Measurements from ENCODE around the gene ARMC12. TPM values are rescaled to one million over a fixed set of nuclear protein-coding genes. Genes with fewer than 3 reads are reported as not detected.
A peak's percentile ranks its signal among the peaks of the same experiment; 100 is the strongest.

ARMC12 gene
- total RNA-seq, 4 donors from 2014 or later, result 1.6 TPM; not detected in 2

GRCh38 chr6:35727935-35728682 is 8.7 kb upstream of the ARMC12 start:
- H3K27ac ChIP-seq, result peak overlapping the region; percentile 98 to 100
- H3K9me3 ChIP-seq, result no peaks in the 10 kb centered on the region
- TF ChIP-seq POLR2A (IDR thresholded peaks at IDR 0.05), result peak in 1 of 2 donors; percentile 69
- no peak for TF ChIP-seq CTCF (IDR thresholded peaks at IDR 0.05)
- no peaks in the 10 kb centered on the region for H3K36me3 ChIP-seq
- H3K27me3 ChIP-seq, result no peaks in the 10 kb centered on the region
- DNase-seq, result peak; percentile 93 to 95
- intact Hi-C loops (cut with DNase I; ENCODE audit: low total_unique reads), result loop anchor here (5.0 kb wide), 1 partner anchor 41 kb away; the partner anchor contains the start of gene FKBP5
- H3K4me3 ChIP-seq, result peak overlapping the region; percentile 42 to 59
- peaks cover 31 to 41% of the 10 kb centered on the region in 2 donors for H3K4me1 ChIP-seq

GRCh38 chr6:35728683-35729678 is 7.9 kb upstream of the ARMC12 start:
- peak overlapping the region; percentile 42 to 59 for H3K4me3 ChIP-seq

GRCh38 chr6:35729722-35730121 is 7.1 kb upstream of the ARMC12 start:
- intact Hi-C loops (cut with DNase I; ENCODE audit: low total_unique reads), result loop anchor here (5.0 kb wide), 2 partner anchors 42 to 127 kb away; partner anchors contain the start of gene FKBP5
- peaks cover 35 to 42% of the 10 kb centered on the region in 2 donors for H3K4me1 ChIP-seq
- no peaks in the 10 kb centered on the region for H3K36me3 ChIP-seq
- no peaks in the 10 kb centered on the region for H3K9me3 ChIP-seq
- H3K4me3 ChIP-seq, result no peak overlapping the region
- no peaks in the 10 kb centered on the region for H3K27me3 ChIP-seq
- DNase-seq, result no peak
- H3K27ac ChIP-seq, result peak overlapping the region; percentile 98 to 100
- TF ChIP-seq POLR2A (IDR thresholded peaks at IDR 0.05) (no peak), CTCF (IDR thresholded peaks at IDR 0.05) (no peak)

More at GRCh38 chr6:35728683-35729678, 7.9 kb upstream of the ARMC12 start:
- DNase-seq, result peak in 1 of 2 donors; percentile 51
- Histone ChIP-seq H3K4me1 (peaks cover 35 to 42% of the 10 kb centered on the region in 2 donors), H3K27me3 (no peaks in the 10 kb centered on the region), H3K36me3 (no peaks in the 10 kb centered on the region), H3K9me3 (no peaks in the 10 kb centered on the region), H3K27ac (peak overlapping the region; percentile 98 to 100)
- intact Hi-C loops (cut with DNase I; ENCODE audit: low total_unique reads), result loop anchor here (5.0 kb wide), 1 partner anchor 42 kb away; the partner anchor contains the start of gene FKBP5
- TF ChIP-seq POLR2A (IDR thresholded peaks at IDR 0.05) (no peak), CTCF (IDR thresholded peaks at IDR 0.05) (no peak)

GRCh38 chr6:35730745-35731413 is 6.0 kb upstream of the ARMC12 start:
- intact Hi-C loops (cut with DNase I; ENCODE audit: low total_unique reads), result loop anchor here (5.0 kb wide), 1 partner anchor 129 kb away; no protein-coding TSS in a partner anchor
- Histone ChIP-seq H3K27ac (peak overlapping the region; percentile 98 to 100), H3K9me3 (no peaks in the 10 kb centered on the region), H3K27me3 (no peaks in the 10 kb centered on the region), H3K4me1 (peaks cover 32 to 35% of the 10 kb centered on the region in 2 donors), H3K36me3 (no peaks in the 10 kb centered on the region), H3K4me3 (peak overlapping the region; percentile 55 to 66)
- no peak for DNase-seq
- TF ChIP-seq CTCF (IDR thresholded peaks at IDR 0.05), result no peak
- no peak for TF ChIP-seq POLR2A (IDR thresholded peaks at IDR 0.05)

Data from uterus (tissue), 4 donors.